RPMI7951 (cell line): ENCODE measurements around the gene PURA. TPM values are rescaled to one million over a fixed set of nuclear protein-coding genes. Genes with fewer than 3 reads are reported as not detected.
A peak's percentile ranks its signal among the peaks of the same experiment; 100 is the strongest.
"Not testable (repeated sequence)": the region's sequence is repeated elsewhere in the genome, so short reads cannot be mapped to it uniquely, and the experiment has no call there.

Experiments
- DNase-seq: peaks from one replicate; pipeline ENCODE4 v3.0.0-alpha.2; 2012; ENCODE audit warnings: low read depth
- total RNA-seq: library from RNA; depleted of rRNA; stranded (reverse); fragments of >200 nt; shearing (Covaris generic); gene quantifications from 2 replicates; pipeline ENCODE4 v1.2.3, GENCODE V29; 2014

The PURA gene
- total RNA-seq, 1 experiment from 2014 or later: 10.0 TPM

DNA sequence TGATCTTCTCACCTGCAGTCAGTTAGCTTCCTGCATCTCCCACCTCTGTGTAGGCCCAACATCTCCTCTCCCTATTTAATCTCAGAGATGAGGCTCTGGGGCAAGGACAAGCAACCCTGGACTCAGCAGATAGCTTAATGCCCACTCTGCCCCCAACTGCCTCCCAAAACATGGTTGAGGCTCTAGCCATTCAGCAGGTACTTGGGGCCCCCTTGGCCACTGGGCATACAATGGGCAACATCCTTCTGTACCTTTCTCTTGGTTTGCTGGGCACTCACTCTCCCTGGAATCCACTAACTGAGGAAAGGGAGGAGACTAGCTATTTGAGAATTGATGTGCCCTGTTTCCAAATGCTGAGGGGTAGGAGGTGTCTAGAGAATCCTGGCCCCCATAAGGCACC, 21.2 kb downstream of the PURA start:
- DNase-seq: no peak

DNA sequence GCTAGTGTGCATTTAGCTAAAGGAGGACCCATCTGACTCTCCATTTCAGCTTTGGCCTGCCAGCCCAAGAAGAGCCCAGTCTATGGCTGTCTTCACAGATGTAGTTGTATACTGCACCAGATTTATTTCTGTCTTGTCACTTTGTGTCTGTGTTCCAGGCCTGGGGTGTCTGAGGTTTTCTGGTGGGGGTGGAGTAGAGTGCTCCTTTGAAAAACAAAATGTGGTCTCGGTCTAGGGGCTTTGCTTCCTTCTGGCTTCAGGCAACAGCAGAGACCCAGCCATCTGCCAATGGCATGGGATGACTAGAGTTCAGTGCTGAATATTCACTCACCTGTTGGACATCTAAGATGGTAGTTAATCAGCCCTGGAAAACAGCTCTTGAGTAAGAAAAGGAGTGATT, 22.7 kb downstream of the PURA start:
- no peak for DNase-seq

GRCh38 chr5:140140435-140140834, 26.5 kb downstream of the PURA start:
- no peak for DNase-seq

GRCh38 chr5:140141241-140141640, 27.3 kb downstream of the PURA start:
- DNase-seq: no peak

DNA sequence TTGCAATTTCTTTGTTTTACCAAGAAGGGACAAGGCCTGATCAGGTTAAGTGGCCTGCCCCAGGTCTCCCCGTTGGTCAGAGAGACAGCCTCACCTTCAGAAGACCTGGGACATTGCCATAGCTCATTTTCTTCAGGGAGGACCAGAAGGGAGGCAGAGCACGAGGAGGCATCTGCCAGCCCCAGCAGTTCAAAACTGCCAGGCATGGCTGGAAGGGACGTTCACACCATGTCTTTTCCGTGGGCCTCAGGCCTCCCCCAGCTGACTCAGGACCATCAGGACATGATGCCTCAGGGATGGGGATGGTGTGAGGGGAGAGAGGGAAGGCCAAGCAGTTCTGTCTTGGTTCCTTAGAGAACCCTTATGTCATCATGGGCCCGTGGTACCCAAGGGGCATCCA, 28.3 kb downstream of the PURA start:
- no peak for DNase-seq

DNA sequence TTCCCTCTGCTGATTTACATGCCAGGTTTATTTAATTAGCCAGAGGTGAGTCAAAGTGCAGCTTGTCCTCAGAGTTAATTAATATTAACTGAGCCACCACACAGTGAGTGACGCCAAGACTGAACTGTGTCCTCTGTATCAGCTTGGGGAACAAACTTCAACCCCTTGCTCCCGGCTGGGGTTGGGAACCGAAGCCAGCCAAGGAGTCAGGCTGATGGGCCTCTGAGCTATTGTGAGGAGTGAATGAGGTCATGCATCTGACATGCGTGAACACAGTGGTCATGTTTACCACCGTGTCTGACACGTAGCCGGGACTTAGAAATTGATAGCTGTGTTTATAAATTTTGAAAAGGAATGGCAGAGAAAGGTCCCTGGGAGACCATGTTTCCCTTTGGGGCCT, 28.9 kb downstream of the PURA start:
- no peak for DNase-seq

GRCh38 chr5:140143521-140144258, 29.8 kb downstream of the PURA start:
- no peak for DNase-seq

GRCh38 chr5:140145256-140145655, 31.3 kb downstream of the PURA start:
- DNase-seq: no peak

GRCh38 chr5:140145818-140146522, 32.1 kb downstream of the PURA start:
- peak; percentile 66 for DNase-seq

DNA sequence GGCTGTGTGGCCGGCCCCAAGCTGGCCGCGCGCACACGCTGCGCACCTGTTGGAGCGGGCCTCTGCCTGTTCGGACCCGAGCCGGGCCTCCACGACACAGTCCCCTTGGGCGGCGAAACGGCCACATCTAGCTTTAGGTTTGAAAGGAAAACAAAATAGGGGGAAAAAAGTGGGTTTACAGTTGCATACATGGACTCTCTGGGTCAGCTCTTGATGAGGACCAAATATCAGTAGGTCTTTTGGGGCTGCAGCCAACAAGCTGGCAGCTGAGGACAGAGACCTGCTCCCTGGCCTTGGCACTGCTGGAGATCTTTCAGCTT, 32.6 kb downstream of the PURA start:
- no peak for DNase-seq

DNA sequence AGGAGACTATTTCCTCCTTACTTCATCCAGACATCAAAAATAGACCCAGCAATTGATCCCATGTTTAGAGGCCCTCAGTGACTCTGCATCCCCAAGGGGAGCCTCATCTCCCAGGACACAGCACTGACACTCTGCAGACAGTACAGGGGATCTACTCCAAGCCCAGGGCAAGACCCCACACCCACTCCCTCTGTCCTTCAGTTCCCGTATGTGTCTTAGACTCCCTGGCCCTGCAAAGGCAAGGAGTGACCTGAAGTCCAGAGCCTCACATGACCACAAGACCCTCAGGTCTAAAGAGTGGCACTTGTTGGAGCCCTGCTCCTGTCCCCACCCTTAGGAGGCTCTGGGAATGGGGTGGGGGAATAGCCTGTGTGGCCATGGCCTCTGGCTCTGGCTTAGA, 33.6 kb downstream of the PURA start:
- DNase-seq: no peak

DNA sequence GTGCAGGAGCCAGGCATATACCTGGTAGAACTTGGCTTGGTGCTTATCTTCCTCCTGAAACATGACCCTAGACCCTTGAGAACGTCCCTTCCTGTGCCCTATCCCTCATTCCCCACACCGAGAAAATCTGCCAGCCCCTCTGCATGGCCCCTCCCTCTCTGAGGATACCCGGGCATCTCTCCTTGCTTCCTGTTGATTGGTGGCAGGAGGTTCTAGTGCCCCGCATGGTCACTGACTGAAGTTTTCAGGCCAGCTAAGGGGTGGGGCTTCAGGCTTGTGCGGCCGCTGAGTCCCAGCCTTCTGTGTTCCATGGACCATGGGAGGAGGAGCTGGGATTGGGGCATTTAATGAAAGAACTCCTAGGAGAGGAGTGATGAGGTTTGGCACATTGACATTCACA, 34.6 kb downstream of the PURA start:
- DNase-seq: no peak

DNA sequence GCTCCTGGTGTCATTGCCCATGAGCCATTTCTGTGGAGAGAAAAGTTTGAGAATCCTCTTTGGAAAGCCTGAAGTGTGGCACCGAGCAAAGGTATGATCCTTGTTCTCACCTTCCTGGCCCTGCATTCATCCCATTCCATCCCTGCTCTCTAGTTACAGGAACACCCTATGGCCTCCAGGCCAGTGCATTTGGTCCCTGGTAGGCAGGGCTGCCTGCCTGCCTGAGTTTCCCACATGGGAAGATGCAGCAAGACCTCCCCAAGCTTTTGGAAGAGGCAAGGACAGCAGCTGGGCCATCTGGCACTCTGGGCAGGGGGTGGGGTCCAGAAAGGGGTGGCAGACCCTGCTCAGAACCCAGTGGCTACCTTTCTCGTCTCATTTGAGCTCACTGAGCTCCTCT, 36.3 kb downstream of the PURA start:
- no peak for DNase-seq

DNA sequence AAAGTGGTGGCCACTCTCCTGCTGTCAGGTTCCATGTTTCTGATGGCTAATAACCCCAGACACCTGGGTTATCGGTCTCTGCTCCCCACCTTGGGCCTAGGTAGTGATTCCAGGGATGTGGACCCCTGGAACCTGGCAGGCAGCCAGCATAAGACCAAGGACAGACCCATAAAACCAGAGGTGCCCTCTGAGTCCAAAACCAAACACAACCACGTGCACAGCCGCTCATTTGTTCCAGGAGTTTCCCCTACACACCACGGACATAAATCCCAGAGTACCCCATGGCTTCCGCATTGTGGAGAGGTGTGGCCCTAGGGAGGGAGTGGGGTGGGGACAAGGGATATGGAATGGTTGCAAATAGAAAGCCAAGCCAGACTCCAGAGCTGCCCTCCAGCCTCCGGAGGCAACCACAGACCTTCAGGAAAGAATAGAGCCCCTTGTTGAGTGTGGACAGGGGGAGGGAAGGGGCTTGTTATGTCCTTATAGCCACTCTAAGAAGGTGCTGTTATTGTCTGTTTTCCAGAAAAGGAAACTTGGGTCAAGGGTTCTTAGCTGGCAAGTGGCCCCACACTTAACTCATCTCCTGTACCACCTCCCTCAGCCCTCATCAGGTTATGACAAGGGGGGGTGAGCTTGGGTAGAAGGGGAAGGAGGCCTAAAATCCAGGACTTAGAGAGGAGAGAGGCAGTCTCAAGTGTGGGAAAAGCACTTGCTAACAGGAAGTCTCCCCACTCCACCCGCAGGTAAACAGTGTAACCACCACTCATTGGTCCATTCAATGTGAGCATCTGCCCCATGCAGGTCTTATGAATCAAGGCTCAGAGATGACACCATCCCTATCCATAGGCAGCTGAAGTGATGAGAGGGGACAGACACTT, 37.5 kb downstream of the PURA start:
- no peak for DNase-seq

- no peak for DNase-seq
Measured at GRCh38 chr5:140152022-140152999, 38.4 kb downstream of the PURA start.

- no peak for DNase-seq
Measured at GRCh38 chr5:140153255-140153654, 39.3 kb downstream of the PURA start.

GRCh38 chr5:140153905-140154304, 40.0 kb downstream of the PURA start:
- DNase-seq: no peak

DNA sequence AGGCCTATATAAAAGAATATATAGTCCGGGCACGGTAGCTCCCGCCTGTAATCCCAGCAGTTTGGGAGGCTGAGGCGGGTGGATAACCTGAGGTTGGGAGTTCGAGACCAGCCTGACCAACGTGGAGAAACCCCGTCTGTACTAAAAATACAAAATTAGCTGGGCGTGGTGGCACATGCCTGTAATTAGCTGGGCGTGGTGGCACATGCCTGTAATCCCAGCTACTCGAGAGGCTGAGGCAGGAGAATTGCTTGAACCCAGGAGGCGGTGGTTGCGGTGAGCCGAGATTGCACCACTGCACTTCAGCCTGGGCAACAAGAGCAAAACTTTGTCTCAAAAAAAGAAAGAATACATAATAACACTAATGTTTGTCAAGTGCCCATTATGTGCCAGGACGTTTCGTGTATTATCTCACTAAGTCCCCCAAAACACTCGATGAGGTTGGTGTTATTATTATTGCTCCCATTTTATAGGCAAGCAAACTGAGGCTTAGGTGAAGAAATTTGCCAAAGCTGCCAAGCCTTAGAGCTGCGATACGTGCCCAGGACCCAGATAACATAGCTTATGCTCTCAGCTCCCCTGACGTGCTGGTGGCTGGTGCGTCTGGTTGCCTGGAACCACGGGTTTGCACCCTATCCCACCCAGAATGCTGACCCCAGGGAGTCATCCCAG, 40.9 kb downstream of the PURA start:
- not testable (repeated sequence) for DNase-seq

DNA sequence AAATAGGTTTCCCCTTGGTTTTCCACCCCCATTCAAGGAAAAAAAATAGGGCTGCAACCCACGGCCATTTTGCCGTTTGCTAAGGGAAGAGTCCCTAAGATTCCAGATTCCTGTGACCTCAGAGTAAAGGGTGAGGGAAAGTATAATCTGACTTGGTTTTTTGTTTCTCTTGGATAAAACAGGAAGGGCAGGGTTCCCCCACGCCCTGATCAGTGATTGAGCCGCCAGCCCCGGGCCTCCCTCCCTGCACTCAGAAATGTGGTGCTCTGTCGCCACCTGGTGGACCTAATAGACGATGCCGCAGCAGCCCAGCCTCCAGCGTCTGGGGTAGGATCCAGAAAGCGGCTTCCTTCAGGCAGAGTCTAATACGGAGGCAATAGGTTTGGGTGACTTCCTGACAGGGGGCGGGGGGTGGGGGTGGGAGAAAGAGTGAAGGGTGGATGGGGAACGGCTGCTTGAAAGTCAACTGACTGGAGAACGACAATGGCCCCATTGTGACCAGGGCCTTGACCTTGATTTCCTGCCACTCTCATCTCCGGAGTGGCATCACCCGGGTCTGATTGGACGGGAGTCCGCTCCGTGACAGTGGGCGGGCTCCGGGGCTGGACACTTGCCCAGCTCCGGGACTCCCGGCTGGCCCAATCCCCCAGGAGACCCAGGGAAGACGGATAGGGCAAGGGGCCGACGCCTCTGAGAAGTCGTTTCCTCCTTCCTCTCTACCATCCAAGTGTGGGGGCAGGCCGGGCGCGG, 43.3 kb downstream of the PURA start:
- peak; percentile 76 for DNase-seq
